PC-9 (cell line): ENCODE results near the gene PRDM15. TPM values are rescaled to one million over a fixed set of nuclear protein-coding genes. Genes with fewer than 3 reads are reported as not detected.

ENCODE experiments used
- BruUV-seq: library from RNA; stranded (reverse); fragments of 400-500 nt; replicated peaks from 2 replicates; lab custom pipeline; 2021; lab: Mats Ljungman, UMichigan
- CTCF ChIA-PET: fragments of 300-600 bp; sonication (Branson Sonifier 250); formaldehyde crosslinking; loops from one replicate; lab custom pipeline; 2022; ENCODE audit warnings: antibody characterized with exemption; lab: Charles Lee
- POLR2A ChIA-PET: fragments of 300-600 bp; sonication (Branson Sonifier 250); formaldehyde crosslinking; loops from one replicate; lab custom pipeline; 2022; ENCODE audit warnings: antibody characterized with exemption; ENCODE audit not compliant: unreplicated experiment; lab: Charles Lee
- DNase-seq, 2 experiments: peaks; one replicate each; pipeline versions ENCODE4 v3.0.0 to v3.0.0-alpha.2; 2015 to 2022; ENCODE audit warnings: mixed read lengths in 1 of 2
- H2AFZ ChIP-seq: fragments of 200-600 bp; sonication (generic); 2 replicates; pipeline ENCODE4 v1.8.1; 2017; ENCODE audit warnings: antibody characterized with exemption
- H3F3A ChIP-seq: fragments of 200-600 bp; sonication (generic); 2 replicates; pipeline ENCODE4 v1.8.1; 2017; ENCODE audit warnings: antibody characterized with exemption, mild to moderate bottlenecking, low read depth; ENCODE audit not compliant: insufficient read depth
- H3K27ac ChIP-seq: fragments of 200-600 bp; sonication (generic); 2 replicates; pipeline ENCODE4 v1.6.1; 2016; ENCODE audit warnings: mixed run types
- H3K27me3 ChIP-seq: fragments of 200-600 bp; sonication (generic); 2 replicates; pipeline ENCODE4 v1.6.1; 2016; ENCODE audit warnings: low read depth, mixed run types; ENCODE audit not compliant: insufficient read depth
- H3K36me3 ChIP-seq: fragments of 200-600 bp; sonication (generic); 2 replicates; pipeline ENCODE4 v1.6.1; 2016; ENCODE audit warnings: low read depth, mixed run types
- H3K4me1 ChIP-seq: fragments of 200-600 bp; sonication (generic); replicated peaks from 2 replicates; pipeline ENCODE4 v1.6.1; 2016; ENCODE audit warnings: mixed run types; ENCODE audit not compliant: insufficient read depth
- H3K4me2 ChIP-seq: fragments of 200-600 bp; sonication (generic); 2 replicates; pipeline ENCODE4 v1.6.1; 2017; ENCODE audit warnings: mixed run types
- H3K4me3 ChIP-seq: fragments of 200-600 bp; sonication (generic); 2 replicates; pipeline ENCODE4 v1.6.1; 2016; ENCODE audit warnings: mixed run types
- H3K79me2 ChIP-seq: fragments of 200-600 bp; sonication (generic); 2 replicates; pipeline ENCODE4 v1.6.1; 2017; ENCODE audit warnings: low read depth, mixed run types
- H3K9me2 ChIP-seq: fragments of 200-600 bp; sonication (generic); 2 replicates; pipeline ENCODE4 v1.8.1; 2017; ENCODE audit warnings: mild to moderate bottlenecking; ENCODE audit not compliant: insufficient read depth
- H3K9me3 ChIP-seq: fragments of 200-600 bp; sonication (generic); 2 replicates; pipeline ENCODE4 v1.8.1; 2016; ENCODE audit warnings: low read depth; ENCODE audit not compliant: insufficient read depth
- H4K20me1 ChIP-seq: fragments of 200-600 bp; sonication (generic); 2 replicates; pipeline ENCODE4 v1.8.1; 2017; ENCODE audit not compliant: insufficient read depth
- EZH2 ChIP-seq: fragments of 200-600 bp; sonication (generic); IDR thresholded peaks from 2 replicates; pipeline ENCODE4 v1.8.0; 2017; ENCODE audit warnings: antibody characterized with exemption, low read depth
- intact Hi-C: fragments of 100-400 bp; cut with micrococcal nuclease; formaldehyde crosslinking; loops from one replicate; pipeline ENCODE4 v1.10.0; 2022; ENCODE audit not compliant: unreplicated experiment
- total RNA-seq: library from RNA; stranded (reverse); gene quantifications from 2 replicates; pipeline ENCODE4 v1.2.3, GENCODE V29; 2021
- TF ChIP-seq, protein P1 (sequence below): fragments of 200-600 bp; sonication (generic); conservative IDR thresholded peaks from 2 replicates; pipeline ENCODE4 v1.6.1; 2017; ENCODE audit warnings: mixed run types, antibody characterized with exemption, mild to moderate bottlenecking, moderate library complexity

Gene PRDM15
- total RNA-seq, 1 experiment from 2014 or later, result 8.8 TPM

DNA sequence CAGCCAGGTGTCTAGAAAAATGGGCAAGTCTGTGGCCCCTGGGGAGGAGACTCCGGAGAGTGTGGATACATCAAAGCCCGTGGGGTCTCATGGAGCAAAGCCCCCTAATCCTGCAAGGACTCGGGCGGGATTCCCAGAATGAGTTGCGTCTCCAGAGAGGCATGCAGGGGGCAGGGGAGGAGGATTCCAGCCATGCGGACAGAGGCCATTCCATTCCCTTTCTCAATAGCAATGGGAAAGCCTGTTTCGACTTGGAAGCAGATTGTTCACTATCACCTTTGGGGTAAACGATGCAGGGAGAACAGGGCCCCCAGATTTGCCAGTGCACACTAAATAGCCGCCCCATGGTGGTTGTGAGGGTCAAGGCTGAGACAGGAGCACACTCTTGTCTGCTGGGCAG, 15.4 kb upstream of the PRDM15 start:
- Histone ChIP-seq H3K27ac (no peak overlapping the region), H3K9me2 (no peaks in the 10 kb centered on the region), H3K4me2 (no peak overlapping the region), H3K27me3 (no peaks in the 10 kb centered on the region), H3K4me1 (peaks cover 18% of the 10 kb centered on the region), H3K36me3 (no peaks in the 10 kb centered on the region), H3K79me2 (no peaks in the 10 kb centered on the region), H4K20me1 (no peaks in the 10 kb centered on the region), H3K4me3 (no peak overlapping the region), H3K9me3 (no peaks in the 10 kb centered on the region), H2AFZ (no peak overlapping the region), H3F3A (no peaks in the 10 kb centered on the region)
- DNase-seq, result no peak
- intact Hi-C loops, result loop anchor here (5.0 kb wide), 1 partner anchor 63 kb away; no protein-coding TSS in a partner anchor
- ChIA-PET CTCF (interaction anchor here (0.7 kb wide), 1 partner anchor 223 kb away, joined by 3 read pairs; no protein-coding TSS in a partner anchor), POLR2A (interaction anchor here (0.6 kb wide), 1 partner anchor 260 kb away, joined by 4 read pairs; no protein-coding TSS in a partner anchor)
- BruUV-seq, result no TSS peak
- TF ChIP-seq, protein P1, sequence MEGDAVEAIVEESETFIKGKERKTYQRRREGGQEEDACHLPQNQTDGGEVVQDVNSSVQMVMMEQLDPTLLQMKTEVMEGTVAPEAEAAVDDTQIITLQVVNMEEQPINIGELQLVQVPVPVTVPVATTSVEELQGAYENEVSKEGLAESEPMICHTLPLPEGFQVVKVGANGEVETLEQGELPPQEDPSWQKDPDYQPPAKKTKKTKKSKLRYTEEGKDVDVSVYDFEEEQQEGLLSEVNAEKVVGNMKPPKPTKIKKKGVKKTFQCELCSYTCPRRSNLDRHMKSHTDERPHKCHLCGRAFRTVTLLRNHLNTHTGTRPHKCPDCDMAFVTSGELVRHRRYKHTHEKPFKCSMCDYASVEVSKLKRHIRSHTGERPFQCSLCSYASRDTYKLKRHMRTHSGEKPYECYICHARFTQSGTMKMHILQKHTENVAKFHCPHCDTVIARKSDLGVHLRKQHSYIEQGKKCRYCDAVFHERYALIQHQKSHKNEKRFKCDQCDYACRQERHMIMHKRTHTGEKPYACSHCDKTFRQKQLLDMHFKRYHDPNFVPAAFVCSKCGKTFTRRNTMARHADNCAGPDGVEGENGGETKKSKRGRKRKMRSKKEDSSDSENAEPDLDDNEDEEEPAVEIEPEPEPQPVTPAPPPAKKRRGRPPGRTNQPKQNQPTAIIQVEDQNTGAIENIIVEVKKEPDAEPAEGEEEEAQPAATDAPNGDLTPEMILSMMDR, result no peak
- TF ChIP-seq EZH2, result no peak

DNA sequence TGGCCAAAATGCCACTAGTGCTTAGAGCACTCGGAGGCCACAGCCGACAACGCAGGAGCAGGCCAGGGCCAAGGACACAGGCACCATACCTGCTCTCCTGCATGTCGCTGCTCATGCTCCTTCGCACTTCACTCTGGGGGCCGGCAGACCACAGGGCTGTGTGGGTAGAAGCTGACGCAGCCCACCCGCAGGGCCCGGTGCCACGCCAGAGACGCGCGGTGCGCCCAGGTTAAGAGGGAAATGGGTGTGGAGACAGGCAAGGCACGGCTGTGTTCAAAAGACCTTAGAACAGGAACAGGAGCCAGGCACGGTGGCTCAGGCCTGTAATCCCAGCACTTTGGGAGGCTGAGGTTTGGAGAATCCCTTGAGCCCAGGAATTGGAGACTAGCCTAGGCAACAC, 13.6 kb upstream of the PRDM15 start:
- no peaks in the 10 kb centered on the region for H3K79me2 ChIP-seq
- no peak for DNase-seq
- H3K27ac ChIP-seq, result no peak overlapping the region
- no peaks in the 10 kb centered on the region for H3F3A ChIP-seq
- no TSS peak for BruUV-seq
- no peaks in the 10 kb centered on the region for H3K36me3 ChIP-seq
- H3K4me1 ChIP-seq, result peaks cover 18% of the 10 kb centered on the region
- no peak overlapping the region for H2AFZ ChIP-seq
- TF ChIP-seq EZH2, result no peak
- TF ChIP-seq, protein P1, result no peak
- no peaks in the 10 kb centered on the region for H4K20me1 ChIP-seq
- no peaks in the 10 kb centered on the region for H3K9me2 ChIP-seq
- no peak overlapping the region for H3K4me3 ChIP-seq
- ChIA-PET POLR2A (no interaction called here), CTCF (no interaction called here)
- no peaks in the 10 kb centered on the region for H3K27me3 ChIP-seq
- no peaks in the 10 kb centered on the region for H3K9me3 ChIP-seq
- no peak overlapping the region for H3K4me2 ChIP-seq
- intact Hi-C loops, result loop anchor here (5.0 kb wide), 1 partner anchor 65 kb away; no protein-coding TSS in a partner anchor

DNA sequence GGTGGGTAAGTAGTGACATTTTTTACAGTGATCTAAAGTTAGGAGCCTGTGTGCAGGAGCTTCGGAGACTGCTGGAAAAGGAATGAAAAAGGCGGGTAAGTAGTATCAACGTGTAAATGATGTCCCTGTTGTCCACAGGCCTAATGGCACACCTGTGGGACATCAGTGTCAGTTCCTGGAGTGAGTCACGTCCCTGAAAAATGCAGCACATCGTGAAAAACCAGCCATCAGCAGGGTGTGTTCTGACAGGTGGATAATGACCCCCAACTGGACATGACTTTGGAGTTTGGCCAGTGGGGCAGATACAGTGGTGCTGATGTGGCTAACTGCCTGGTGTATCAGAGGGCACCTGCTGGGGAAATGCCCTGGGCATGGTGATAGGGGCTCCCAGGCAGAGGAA, 12.0 kb upstream of the PRDM15 start:
- no peaks in the 10 kb centered on the region for H3K79me2 ChIP-seq
- no peaks in the 10 kb centered on the region for H3K9me3 ChIP-seq
- no peaks in the 10 kb centered on the region for H3F3A ChIP-seq
- H4K20me1 ChIP-seq, result no peaks in the 10 kb centered on the region
- DNase-seq, result peak; percentile 61 to 89
- ChIA-PET CTCF (no interaction called here), POLR2A (no interaction called here)
- H3K27ac ChIP-seq, result peak overlapping the region; percentile 12; the same call in 1 of the 2 replicates
- H3K27me3 ChIP-seq, result no peaks in the 10 kb centered on the region
- peaks cover 18% of the 10 kb centered on the region for H3K4me1 ChIP-seq
- no peaks in the 10 kb centered on the region for H3K9me2 ChIP-seq
- TF ChIP-seq, protein P1, result no peak
- no peak for TF ChIP-seq EZH2
- no TSS peak for BruUV-seq
- H3K4me2 ChIP-seq, result peak overlapping the region; percentile 44
- intact Hi-C loops, result loop anchor here (5.0 kb wide), 1 partner anchor 66 kb away; no protein-coding TSS in a partner anchor
- no peak overlapping the region for H3K4me3 ChIP-seq
- H3K36me3 ChIP-seq, result no peaks in the 10 kb centered on the region
- H2AFZ ChIP-seq, result no peak overlapping the region
